GM13977 (cell line): Measurements from ENCODE around the gene MTMR3.

ENCODE experiments used
- DNase-seq: peaks from one replicate; pipeline ENCODE4 v3.0.0; 2012; ENCODE audit warnings: low spot score
- in situ Hi-C: fragments of 300-500 bp; cut with MboI; formaldehyde crosslinking; loops from one replicate; pipeline ENCODE4 v1.12.0; 2022; ENCODE audit warnings: low sequenced_read_pairs, low pct_unique_long_range_greater_than_20kb, mixed read lengths, inconsistent platforms; ENCODE audit not compliant: unreplicated experiment
- TF ChIP-seq, protein P1 (sequence below): IDR thresholded peaks from 2 replicates; pipeline ENCODE4 v1.5.1; 2012; ENCODE audit warnings: mild to moderate bottlenecking, control low read depth; ENCODE audit not compliant: insufficient read depth; ENCODE audit errors: extremely low read depth, missing control alignments

Gene MTMR3

DNA sequence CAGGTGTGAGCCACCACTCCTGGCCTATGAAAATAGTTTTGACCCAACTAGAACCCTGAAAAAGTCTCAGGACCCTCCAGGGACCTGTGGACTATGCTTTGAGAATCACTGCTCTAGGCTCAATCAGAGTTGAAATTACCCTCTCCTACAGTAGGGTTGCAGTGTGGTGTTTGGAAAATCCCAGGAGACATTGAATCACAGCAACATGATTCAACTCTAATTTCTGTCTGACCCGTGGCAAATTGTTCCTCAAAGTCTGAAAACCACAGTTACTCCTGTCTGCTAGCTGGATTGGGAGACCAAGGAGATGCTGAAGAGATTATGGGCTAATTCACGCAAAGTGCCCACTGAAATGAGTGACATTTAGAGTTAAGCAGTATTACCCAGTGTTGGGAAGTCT is 5.4 kb upstream of the MTMR3 start:
- TF ChIP-seq, protein P1, sequence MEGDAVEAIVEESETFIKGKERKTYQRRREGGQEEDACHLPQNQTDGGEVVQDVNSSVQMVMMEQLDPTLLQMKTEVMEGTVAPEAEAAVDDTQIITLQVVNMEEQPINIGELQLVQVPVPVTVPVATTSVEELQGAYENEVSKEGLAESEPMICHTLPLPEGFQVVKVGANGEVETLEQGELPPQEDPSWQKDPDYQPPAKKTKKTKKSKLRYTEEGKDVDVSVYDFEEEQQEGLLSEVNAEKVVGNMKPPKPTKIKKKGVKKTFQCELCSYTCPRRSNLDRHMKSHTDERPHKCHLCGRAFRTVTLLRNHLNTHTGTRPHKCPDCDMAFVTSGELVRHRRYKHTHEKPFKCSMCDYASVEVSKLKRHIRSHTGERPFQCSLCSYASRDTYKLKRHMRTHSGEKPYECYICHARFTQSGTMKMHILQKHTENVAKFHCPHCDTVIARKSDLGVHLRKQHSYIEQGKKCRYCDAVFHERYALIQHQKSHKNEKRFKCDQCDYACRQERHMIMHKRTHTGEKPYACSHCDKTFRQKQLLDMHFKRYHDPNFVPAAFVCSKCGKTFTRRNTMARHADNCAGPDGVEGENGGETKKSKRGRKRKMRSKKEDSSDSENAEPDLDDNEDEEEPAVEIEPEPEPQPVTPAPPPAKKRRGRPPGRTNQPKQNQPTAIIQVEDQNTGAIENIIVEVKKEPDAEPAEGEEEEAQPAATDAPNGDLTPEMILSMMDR: no peak
- DNase-seq: no peak
- in situ Hi-C loops: no loop called here

DNA sequence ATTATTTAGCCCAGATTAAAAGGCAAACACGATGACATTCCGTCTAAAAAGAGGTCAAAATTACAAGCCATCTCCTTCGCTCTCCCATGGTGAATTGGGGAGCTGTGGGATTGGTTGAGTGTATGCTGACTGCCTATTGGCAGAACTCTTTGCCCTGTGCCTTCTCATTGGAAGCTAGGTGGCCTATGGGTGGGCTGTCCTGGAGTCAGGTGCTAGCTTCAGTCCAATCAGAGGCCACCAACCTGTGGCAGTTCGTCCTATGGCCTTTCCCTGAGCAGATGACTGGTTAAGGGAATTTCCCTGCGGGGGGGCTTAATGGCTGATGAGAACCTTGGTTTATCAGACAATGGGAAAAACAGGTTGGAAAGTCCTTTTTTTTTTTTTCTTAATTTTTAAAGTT is 3.2 kb upstream of the MTMR3 start:
- TF ChIP-seq, protein P1: no peak
- DNase-seq: no peak
- in situ Hi-C loops: no loop called here

DNA sequence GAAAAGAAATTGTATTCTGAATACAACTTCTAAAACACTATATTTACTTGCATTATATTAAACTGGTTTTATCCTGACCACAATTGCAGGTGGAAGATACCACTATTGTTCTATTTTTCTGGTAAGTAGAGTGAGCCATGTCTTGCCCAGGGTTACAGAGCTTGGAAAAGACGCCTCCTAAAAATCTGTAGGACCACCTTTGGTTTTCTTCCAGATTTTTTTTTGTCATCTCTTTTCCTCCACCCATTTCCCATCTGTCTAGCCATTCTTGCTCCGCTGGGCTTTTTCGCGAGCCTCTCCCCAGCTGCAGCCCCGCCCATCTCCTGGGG is 294 bp upstream of the MTMR3 start:
- in situ Hi-C loops: no loop called here
- TF ChIP-seq, protein P1: no peak
- DNase-seq: no peak

DNA sequence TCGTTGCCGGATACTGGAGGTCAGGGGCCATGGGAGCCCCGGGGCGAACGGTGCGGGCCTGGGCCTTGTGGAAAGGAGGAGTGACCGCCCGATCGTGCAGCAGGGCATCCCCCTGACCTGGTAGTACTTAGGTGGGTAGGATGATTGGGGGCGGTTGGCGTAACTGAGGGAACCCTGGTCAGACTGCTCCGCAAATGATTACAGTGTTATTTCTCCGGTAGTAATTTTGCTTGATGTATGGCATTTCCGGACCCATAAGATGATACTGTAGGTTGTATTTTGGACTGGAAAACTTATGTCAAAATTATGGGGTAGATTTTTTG is 762 bp downstream of the MTMR3 start:
- in situ Hi-C loops: no loop called here
- TF ChIP-seq, protein P1: no peak
- DNase-seq: no peak

DNA sequence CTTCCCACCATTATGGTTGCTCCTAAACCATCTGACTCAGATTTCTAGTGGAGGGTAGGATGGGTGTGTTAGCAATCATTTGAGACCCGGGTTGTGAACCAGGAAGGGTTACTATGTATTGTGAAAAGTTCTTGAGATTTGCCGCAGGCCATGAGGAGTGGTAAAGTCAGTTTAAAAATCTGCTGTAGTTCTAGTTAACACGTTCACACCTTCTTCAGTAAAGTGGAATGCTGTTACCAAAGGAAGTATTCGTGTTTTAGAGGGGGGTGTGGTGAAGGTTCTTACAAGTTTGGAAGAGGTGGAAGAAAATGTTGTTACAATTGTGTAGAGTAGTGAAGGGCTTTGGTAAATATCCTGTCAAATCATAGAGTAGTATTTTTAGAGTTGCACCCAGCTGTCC is 2.6 kb downstream of the MTMR3 start:
- DNase-seq: no peak
- TF ChIP-seq, protein P1: no peak
- in situ Hi-C loops: no loop called here

DNA sequence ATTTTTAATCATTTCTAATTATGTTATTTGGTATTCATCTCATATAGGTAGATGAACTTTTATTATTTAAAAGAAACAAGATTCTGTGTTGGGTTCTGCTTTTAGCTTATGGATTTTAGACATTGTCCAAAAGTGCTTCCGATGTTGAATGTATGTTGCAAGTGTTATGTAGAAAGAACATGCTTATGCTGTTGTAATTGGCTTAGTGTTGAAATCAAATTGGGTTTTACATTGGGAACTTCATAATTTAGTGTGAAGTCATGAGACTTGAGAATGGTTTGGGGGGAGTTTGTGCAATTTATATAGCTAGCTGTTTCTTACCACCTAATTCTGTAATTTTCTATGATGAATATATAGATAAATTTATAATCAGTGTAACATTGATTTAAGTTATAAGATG is 3.6 kb downstream of the MTMR3 start:
- TF ChIP-seq, protein P1: no peak
- DNase-seq: no peak
- in situ Hi-C loops: no loop called here

DNA sequence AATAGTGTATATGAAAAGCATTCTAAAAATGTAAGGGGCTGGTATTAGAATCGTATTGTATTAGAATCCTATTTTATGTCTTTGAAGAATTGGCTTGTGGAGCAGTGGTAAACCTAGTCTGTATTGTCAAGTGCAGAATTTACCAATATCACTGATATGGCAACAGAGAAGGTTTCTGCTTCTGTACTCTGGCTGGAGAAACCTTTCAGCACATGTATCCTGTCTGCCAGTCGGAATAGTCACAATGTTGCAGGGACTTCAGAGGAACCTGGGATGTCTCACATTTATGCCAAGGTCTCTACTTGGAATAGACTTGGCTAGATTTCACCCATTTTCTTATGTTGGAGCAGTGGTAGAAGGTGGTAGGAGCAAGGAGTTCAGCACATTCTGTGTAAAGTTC is 4.4 kb downstream of the MTMR3 start:
- TF ChIP-seq, protein P1: no peak
- no peak for DNase-seq
- in situ Hi-C loops: no loop called here
